Epithelial cell of proximal tubule (primary cell): ENCODE measurements around the gene INF2. TPM values are rescaled to one million over a fixed set of nuclear protein-coding genes. Genes with fewer than 3 reads are reported as not detected.

ENCODE experiments used
- DNase-seq: peaks from one replicate; pipeline ENCODE4 v3.0.0-alpha.2; 2011; ENCODE audit warnings: low read depth
- H3K4me3 ChIP-seq: 2 replicates; pipeline ENCODE4 v1.5.1; 2011; ENCODE audit warnings: low read depth, mild to moderate bottlenecking, low read length
- total RNA-seq: library from RNA; depleted of rRNA; stranded (reverse); fragments of >200 nt; gene quantifications from 2 replicates; pipeline ENCODE4 v1.2.3, GENCODE V29; 2015
- TF ChIP-seq, protein P1 (sequence below): conservative IDR thresholded peaks from 2 replicates; pipeline ENCODE4 v1.5.1; 2012; ENCODE audit warnings: low read depth, mild to moderate bottlenecking, low read length

The INF2 gene
- total RNA-seq, 1 donor from 2014 or later: 100 TPM

DNA sequence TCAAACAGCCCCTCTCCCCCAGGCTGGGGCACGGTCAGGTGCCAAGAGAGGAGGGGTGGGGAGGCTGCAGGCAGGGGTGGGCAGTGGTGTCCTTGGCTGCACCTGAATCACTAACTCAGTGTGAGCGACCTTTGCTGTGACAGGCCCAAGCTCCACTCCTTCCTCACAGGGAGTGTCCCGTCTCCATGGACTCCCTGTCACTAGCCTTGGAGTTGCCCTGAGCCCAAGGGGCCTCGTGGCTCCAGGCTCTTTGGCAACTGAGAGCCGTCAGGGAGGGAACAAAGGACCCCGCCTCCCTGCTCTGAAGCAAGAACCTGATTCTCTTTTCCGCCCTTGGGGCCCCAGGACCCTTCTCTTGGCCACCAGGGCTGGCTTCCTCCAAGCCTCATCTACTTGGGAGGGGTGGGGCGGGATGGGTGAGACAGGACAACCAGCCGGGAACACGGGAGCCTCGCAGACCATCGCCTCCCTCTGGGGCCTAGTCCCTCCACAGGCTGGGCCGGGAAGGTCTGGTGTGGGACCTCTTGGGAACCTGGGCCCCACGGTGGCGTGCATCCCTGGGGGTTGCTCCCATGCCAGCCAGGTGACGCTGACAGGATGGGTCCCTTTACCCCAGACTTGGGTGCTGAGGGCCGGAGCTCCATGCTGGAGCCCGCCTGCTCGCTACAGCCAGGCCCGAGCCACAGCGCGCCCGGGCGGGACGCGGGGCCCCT, 33.7 kb downstream of the INF2 start:
- DNase-seq: no peak
- TF ChIP-seq, protein P1, sequence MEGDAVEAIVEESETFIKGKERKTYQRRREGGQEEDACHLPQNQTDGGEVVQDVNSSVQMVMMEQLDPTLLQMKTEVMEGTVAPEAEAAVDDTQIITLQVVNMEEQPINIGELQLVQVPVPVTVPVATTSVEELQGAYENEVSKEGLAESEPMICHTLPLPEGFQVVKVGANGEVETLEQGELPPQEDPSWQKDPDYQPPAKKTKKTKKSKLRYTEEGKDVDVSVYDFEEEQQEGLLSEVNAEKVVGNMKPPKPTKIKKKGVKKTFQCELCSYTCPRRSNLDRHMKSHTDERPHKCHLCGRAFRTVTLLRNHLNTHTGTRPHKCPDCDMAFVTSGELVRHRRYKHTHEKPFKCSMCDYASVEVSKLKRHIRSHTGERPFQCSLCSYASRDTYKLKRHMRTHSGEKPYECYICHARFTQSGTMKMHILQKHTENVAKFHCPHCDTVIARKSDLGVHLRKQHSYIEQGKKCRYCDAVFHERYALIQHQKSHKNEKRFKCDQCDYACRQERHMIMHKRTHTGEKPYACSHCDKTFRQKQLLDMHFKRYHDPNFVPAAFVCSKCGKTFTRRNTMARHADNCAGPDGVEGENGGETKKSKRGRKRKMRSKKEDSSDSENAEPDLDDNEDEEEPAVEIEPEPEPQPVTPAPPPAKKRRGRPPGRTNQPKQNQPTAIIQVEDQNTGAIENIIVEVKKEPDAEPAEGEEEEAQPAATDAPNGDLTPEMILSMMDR: no peak
- peak overlapping the region; percentile 65 for H3K4me3 ChIP-seq

GRCh38 chr14:104723651-104724406, 34.4 kb downstream of the INF2 start, which contains the start of gene ADSS1:
ADSS1 (plus strand) TSS chr14:104724229; CDS start chr14:104724271, 42 bp downstream.
- TF ChIP-seq, protein P1: peak; percentile 86
- H3K4me3 ChIP-seq: peak within 1 kb of the TSS; percentile 65
- no peak for DNase-seq

- no peak for DNase-seq
- H3K4me3 ChIP-seq: peak overlapping the region; percentile 65
- TF ChIP-seq, protein P1: no peak
These were observed 35.1 kb downstream of the INF2 start for GRCh38 chr14:104724407-104724980.

- TF ChIP-seq, protein P1: peak; percentile 48
- peak overlapping the region; percentile 65 for H3K4me3 ChIP-seq
- no peak for DNase-seq
These were observed 35.8 kb downstream of the INF2 start for GRCh38 chr14:104724981-104725771.

- TF ChIP-seq, protein P1: no peak
- DNase-seq: no peak
- no peak overlapping the region for H3K4me3 ChIP-seq
These were observed 36.5 kb downstream of the INF2 start for GRCh38 chr14:104725772-104726548.
